GM12892 (cell line): ENCODE data around the gene IDNK.

Experiments used
- POLR2A ChIP-seq: IDR thresholded peaks from 2 replicates; pipeline ENCODE4 v1.6.1; 2011; ENCODE audit warnings: low read depth, low read length, control low read depth
- POLR2AphosphoS5 ChIP-seq: IDR thresholded peaks from 2 replicates; pipeline ENCODE4 v1.6.1; 2011; ENCODE audit warnings: low read depth, low read length, control low read depth
- TAF1 ChIP-seq: IDR thresholded peaks from 2 replicates; pipeline ENCODE4 v1.6.1; 2011; ENCODE audit warnings: low read depth, mild to moderate bottlenecking, control low read depth, low read length, borderline replicate concordance

- TF ChIP-seq POLR2A: no peak
- TF ChIP-seq POLR2AphosphoS5: no peak
- TF ChIP-seq TAF1: no peak
These were observed 52.5 kb downstream of the IDNK start for GRCh38 chr9:83675466-83675865.
